HG02970 (cell line): ENCODE measurements around the gene LENG1.
"Not testable (repeated sequence)": the region's sequence is repeated elsewhere in the genome, so short reads cannot be mapped to it uniquely, and the experiment has no call there.

Experiments used
- ATAC-seq: cut with Tn5 transposase; IDR thresholded peaks from one replicate; pipeline ENCODE4 v1.9.1; 2021; ENCODE audit warnings: mild to moderate bottlenecking, moderate library complexity, moderate number of reproducible peaks; ENCODE audit not compliant: unreplicated experiment, low FRiP score

The LENG1 gene

GRCh38 chr19:54159352-54160181 lies at the start of gene LENG1:
Gene LENG1, minus strand, starts transcription at chr19:54159721. Its CDS starts 26 bp downstream, at chr19:54159695.
- peak; percentile 86 for ATAC-seq

GRCh38 chr19:54208784-54209057 lies 49.2 kb upstream of the LENG1 start:
- ATAC-seq, result no peak

GRCh38 chr19:54207983-54208783 lies 48.7 kb upstream of the LENG1 start:
- no peak for ATAC-seq

- no peak for ATAC-seq
These were observed 48.1 kb upstream of the LENG1 start for GRCh38 chr19:54207676-54207982.

- not testable (repeated sequence) for ATAC-seq
These were observed 47.7 kb upstream of the LENG1 start for GRCh38 chr19:54207193-54207592.

GRCh38 chr19:54206831-54207177 lies 47.3 kb upstream of the LENG1 start:
- no peak for ATAC-seq

GRCh38 chr19:54206030-54206830 lies 46.7 kb upstream of the LENG1 start:
- no peak for ATAC-seq

- no peak for ATAC-seq
These were observed 45.4 kb upstream of the LENG1 start for GRCh38 chr19:54204767-54205468.

GRCh38 chr19:54203151-54203611 lies 43.7 kb upstream of the LENG1 start:
- ATAC-seq, result no peak

GRCh38 chr19:54201980-54202379 lies 42.5 kb upstream of the LENG1 start:
- no peak for ATAC-seq

GRCh38 chr19:54201172-54201701 lies 41.7 kb upstream of the LENG1 start:
- no peak for ATAC-seq

GRCh38 chr19:54199401-54199800 lies 39.9 kb upstream of the LENG1 start:
- no peak for ATAC-seq

- ATAC-seq, result no peak
These were observed 37.6 kb upstream of the LENG1 start for GRCh38 chr19:54197121-54197520.

GRCh38 chr19:54196536-54196935 lies 37.0 kb upstream of the LENG1 start:
- no peak for ATAC-seq

- not testable (repeated sequence) for ATAC-seq
These were observed 34.9 kb upstream of the LENG1 start for GRCh38 chr19:54194463-54194862.

- ATAC-seq, result no peak
These were observed 33.5 kb upstream of the LENG1 start for GRCh38 chr19:54193011-54193410.

- no peak for ATAC-seq
These were observed 32.4 kb upstream of the LENG1 start for GRCh38 chr19:54191811-54192453.

GRCh38 chr19:54191011-54191810 lies 31.7 kb upstream of the LENG1 start, which contains the start of gene TSEN34:
Gene TSEN34, plus strand, starts transcription at chr19:54191308. Its CDS starts 57 bp downstream, at chr19:54191365.
- peak; percentile 29 for ATAC-seq

GRCh38 chr19:54190503-54191010 lies 31.0 kb upstream of the LENG1 start:
- peak; percentile 47 for ATAC-seq
